KMS-11 (cell line): Measurements from ENCODE around the gene LAMA2.

Experiments used
- H2AFZ ChIP-seq: fragments of 200-600 bp; sonication (generic); 2 replicates; pipeline ENCODE4 v1.6.1; 2016; ENCODE audit warnings: antibody characterized with exemption, mixed run types, low read depth
- H3K27ac ChIP-seq: fragments of 200-600 bp; sonication (generic); 2 replicates; pipeline ENCODE4 v1.6.1; 2016; ENCODE audit warnings: mild to moderate bottlenecking, mixed run types
- H3K27me3 ChIP-seq: fragments of 200-600 bp; sonication (generic); 2 replicates; pipeline ENCODE4 v1.6.1; 2017; ENCODE audit warnings: mild to moderate bottlenecking, low read depth, mixed run types, moderate library complexity; ENCODE audit not compliant: insufficient read depth
- H3K36me3 ChIP-seq: fragments of 200-600 bp; sonication (generic); 2 replicates; pipeline ENCODE4 v1.6.1; 2017; ENCODE audit warnings: mild to moderate bottlenecking, mixed run types; ENCODE audit not compliant: insufficient read depth
- H3K4me1 ChIP-seq: fragments of 200-600 bp; sonication (generic); 2 replicates; pipeline ENCODE4 v1.6.1; 2016; ENCODE audit warnings: mild to moderate bottlenecking, low read depth, mixed run types; ENCODE audit not compliant: poor library complexity, severe bottlenecking
- H3K4me2 ChIP-seq: fragments of 200-600 bp; sonication (generic); 2 replicates; pipeline ENCODE4 v1.7.0; 2016; ENCODE audit warnings: mild to moderate bottlenecking, mixed run types
- H3K4me3 ChIP-seq: fragments of 200-600 bp; sonication (generic); IDR thresholded peaks from 2 replicates; pipeline ENCODE4 v1.6.1; 2017; ENCODE audit warnings: low read depth, low read length, mixed read lengths; ENCODE audit not compliant: insufficient read depth
- H3K79me2 ChIP-seq: fragments of 200-600 bp; sonication (generic); 2 replicates; pipeline ENCODE4 v1.6.1; 2016; ENCODE audit warnings: low read depth, mixed run types; ENCODE audit not compliant: insufficient read depth
- H3K9ac ChIP-seq: fragments of 200-600 bp; sonication (generic); 2 replicates; pipeline ENCODE4 v1.6.1; 2016; ENCODE audit warnings: mild to moderate bottlenecking, mixed run types
- H4K20me1 ChIP-seq: fragments of 200-600 bp; sonication (generic); 2 replicates; pipeline ENCODE4 v1.6.1; 2016; ENCODE audit warnings: mild to moderate bottlenecking, mixed run types; ENCODE audit not compliant: insufficient read depth
- CTCF ChIP-seq: fragments of 200-600 bp; sonication (generic); conservative IDR thresholded peaks from 2 replicates; pipeline ENCODE4 v1.6.1; 2017; ENCODE audit warnings: low read depth, mild to moderate bottlenecking, antibody characterized with exemption, low read length, moderate library complexity, mixed read lengths

Gene LAMA2

GRCh38 chr6:129033180-129033579, 150.2 kb downstream of the LAMA2 start:
- no peaks in the 10 kb centered on the region for H4K20me1 ChIP-seq
- no peaks in the 10 kb centered on the region for H3K36me3 ChIP-seq
- H3K79me2 ChIP-seq, result no peaks in the 10 kb centered on the region
- no peak overlapping the region for H3K27ac ChIP-seq
- H3K4me3 ChIP-seq, result no peak overlapping the region
- TF ChIP-seq CTCF, result no peak
- no peaks in the 10 kb centered on the region for H3K4me1 ChIP-seq
- no peak overlapping the region for H2AFZ ChIP-seq
- H3K9ac ChIP-seq, result no peak overlapping the region
- no peaks in the 10 kb centered on the region for H3K27me3 ChIP-seq
- H3K4me2 ChIP-seq, result no peak overlapping the region

GRCh38 chr6:129033581-129033980, 150.6 kb downstream of the LAMA2 start:
- no peak overlapping the region for H3K9ac ChIP-seq
- H3K4me1 ChIP-seq, result no peaks in the 10 kb centered on the region
- TF ChIP-seq CTCF, result no peak
- H2AFZ ChIP-seq, result no peak overlapping the region
- H4K20me1 ChIP-seq, result no peaks in the 10 kb centered on the region
- H3K79me2 ChIP-seq, result no peaks in the 10 kb centered on the region
- H3K4me2 ChIP-seq, result no peak overlapping the region
- H3K4me3 ChIP-seq, result no peak overlapping the region
- H3K36me3 ChIP-seq, result no peaks in the 10 kb centered on the region
- H3K27ac ChIP-seq, result no peak overlapping the region
- H3K27me3 ChIP-seq, result no peaks in the 10 kb centered on the region

- no peaks in the 10 kb centered on the region for H3K27me3 ChIP-seq
- no peaks in the 10 kb centered on the region for H3K79me2 ChIP-seq
- H3K4me2 ChIP-seq, result no peak overlapping the region
- no peak overlapping the region for H3K4me3 ChIP-seq
- H4K20me1 ChIP-seq, result no peaks in the 10 kb centered on the region
- H3K36me3 ChIP-seq, result no peaks in the 10 kb centered on the region
- H3K27ac ChIP-seq, result no peak overlapping the region
- TF ChIP-seq CTCF, result no peak
- no peaks in the 10 kb centered on the region for H3K4me1 ChIP-seq
- no peak overlapping the region for H3K9ac ChIP-seq
- H2AFZ ChIP-seq, result no peak overlapping the region
These were observed 158.6 kb downstream of the LAMA2 start for GRCh38 chr6:129041563-129041962.

- no peaks in the 10 kb centered on the region for H3K36me3 ChIP-seq
- H3K4me1 ChIP-seq, result no peaks in the 10 kb centered on the region
- TF ChIP-seq CTCF, result no peak
- H3K27ac ChIP-seq, result no peak overlapping the region
- no peak overlapping the region for H3K9ac ChIP-seq
- no peaks in the 10 kb centered on the region for H3K27me3 ChIP-seq
- no peaks in the 10 kb centered on the region for H3K79me2 ChIP-seq
- no peak overlapping the region for H2AFZ ChIP-seq
- H3K4me2 ChIP-seq, result no peak overlapping the region
- no peak overlapping the region for H3K4me3 ChIP-seq
- H4K20me1 ChIP-seq, result no peaks in the 10 kb centered on the region
These were observed 163.6 kb downstream of the LAMA2 start for GRCh38 chr6:129046526-129046925.

DNA sequence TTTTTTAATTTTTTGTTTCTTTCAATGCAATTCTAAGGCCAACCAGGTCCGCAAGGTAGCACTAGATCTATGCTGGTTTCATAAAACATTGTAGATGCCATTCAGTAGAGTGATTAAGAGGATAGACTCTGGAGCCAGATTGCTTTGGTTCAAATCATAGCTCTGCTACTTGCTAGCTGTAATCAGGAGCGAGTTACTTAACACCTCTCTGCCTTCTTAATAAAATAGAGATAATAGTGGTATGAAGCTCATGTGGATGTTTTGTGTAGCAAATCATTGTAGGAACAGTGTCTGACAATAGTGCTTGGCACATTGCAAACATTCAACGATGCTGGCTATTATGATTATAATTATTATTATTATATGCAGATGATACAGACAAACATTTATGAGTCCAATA, 164.9 kb downstream of the LAMA2 start:
- no peaks in the 10 kb centered on the region for H3K36me3 ChIP-seq
- H3K4me1 ChIP-seq, result no peaks in the 10 kb centered on the region
- H3K4me2 ChIP-seq, result no peak overlapping the region
- no peaks in the 10 kb centered on the region for H4K20me1 ChIP-seq
- no peaks in the 10 kb centered on the region for H3K79me2 ChIP-seq
- H3K9ac ChIP-seq, result no peak overlapping the region
- no peak for TF ChIP-seq CTCF
- no peak overlapping the region for H3K27ac ChIP-seq
- H2AFZ ChIP-seq, result no peak overlapping the region
- no peak overlapping the region for H3K4me3 ChIP-seq
- H3K27me3 ChIP-seq, result no peaks in the 10 kb centered on the region
